NB4 (cell line): ENCODE measurements around the gene MACROD2.

ENCODE experiments used
- CTCF ChIP-seq: IDR thresholded peaks from one replicate; pipeline ENCODE4 v1.5.1; 2012; ENCODE audit warnings: low read depth, low read length
- POLR2A ChIP-seq: IDR thresholded peaks from 2 replicates; pipeline ENCODE4 v1.6.1; 2011; ENCODE audit warnings: mild to moderate bottlenecking; ENCODE audit not compliant: insufficient read length; ENCODE audit errors: extremely low read depth

- TF ChIP-seq CTCF (no peak), POLR2A (no peak)
Observed at GRCh38 chr20:15867899-15868298, 1872.6 kb downstream of the MACROD2 start.
